ENCODE results near the gene ATOH8.

The ATOH8 gene

GRCh38 chr2:85779641-85780315 is 26.0 kb downstream of the ATOH8 start:
- no peak overlapping the region for H3K4me2 ChIP-seq (ENCODE audit: low read length)
- no peak overlapping the region for H3K27ac ChIP-seq (ENCODE audit: low read depth, low read length, poor library complexity, severe bottlenecking)
- no peaks in the 10 kb centered on the region for H3K36me3 ChIP-seq (ENCODE audit: insufficient read depth, low read length)
- TF ChIP-seq EZH2 (IDR thresholded peaks at IDR 0.05; ENCODE audit: borderline replicate concordance, low read length) = no peak
- TF ChIP-seq, protein P1, sequence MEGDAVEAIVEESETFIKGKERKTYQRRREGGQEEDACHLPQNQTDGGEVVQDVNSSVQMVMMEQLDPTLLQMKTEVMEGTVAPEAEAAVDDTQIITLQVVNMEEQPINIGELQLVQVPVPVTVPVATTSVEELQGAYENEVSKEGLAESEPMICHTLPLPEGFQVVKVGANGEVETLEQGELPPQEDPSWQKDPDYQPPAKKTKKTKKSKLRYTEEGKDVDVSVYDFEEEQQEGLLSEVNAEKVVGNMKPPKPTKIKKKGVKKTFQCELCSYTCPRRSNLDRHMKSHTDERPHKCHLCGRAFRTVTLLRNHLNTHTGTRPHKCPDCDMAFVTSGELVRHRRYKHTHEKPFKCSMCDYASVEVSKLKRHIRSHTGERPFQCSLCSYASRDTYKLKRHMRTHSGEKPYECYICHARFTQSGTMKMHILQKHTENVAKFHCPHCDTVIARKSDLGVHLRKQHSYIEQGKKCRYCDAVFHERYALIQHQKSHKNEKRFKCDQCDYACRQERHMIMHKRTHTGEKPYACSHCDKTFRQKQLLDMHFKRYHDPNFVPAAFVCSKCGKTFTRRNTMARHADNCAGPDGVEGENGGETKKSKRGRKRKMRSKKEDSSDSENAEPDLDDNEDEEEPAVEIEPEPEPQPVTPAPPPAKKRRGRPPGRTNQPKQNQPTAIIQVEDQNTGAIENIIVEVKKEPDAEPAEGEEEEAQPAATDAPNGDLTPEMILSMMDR (IDR thresholded peaks at IDR 0.05; ENCODE audit: low read length) = no peak
- H3K9ac ChIP-seq (ENCODE audit: low read length) = no peak overlapping the region
- no peaks in the 10 kb centered on the region for H3K9me2 ChIP-seq (ENCODE audit: low read depth, low read length)
- no peaks in the 10 kb centered on the region for H4K20me1 ChIP-seq (ENCODE audit: insufficient read depth, low read length)
- H3K4me1 ChIP-seq (ENCODE audit: insufficient read depth, low read length, severe bottlenecking) = no peaks in the 10 kb centered on the region
- no peaks in the 10 kb centered on the region for H3K9me3 ChIP-seq (ENCODE audit: low read length)
- no peak overlapping the region for H3K4me3 ChIP-seq (ENCODE audit: low read depth, low read length, poor library complexity, severe bottlenecking)
- no peaks in the 10 kb centered on the region for H3K79me2 ChIP-seq (ENCODE audit: insufficient read depth, low read length)
- H3K27me3 ChIP-seq (ENCODE audit: insufficient read depth, low read length) = peaks cover 6% of the 10 kb centered on the region; the same call in 1 of the 2 replicates
- no peak overlapping the region for H2AFZ ChIP-seq (ENCODE audit: low read length)
- H3F3A ChIP-seq (ENCODE audit: insufficient read depth, low read length) = no peaks in the 10 kb centered on the region

DNA sequence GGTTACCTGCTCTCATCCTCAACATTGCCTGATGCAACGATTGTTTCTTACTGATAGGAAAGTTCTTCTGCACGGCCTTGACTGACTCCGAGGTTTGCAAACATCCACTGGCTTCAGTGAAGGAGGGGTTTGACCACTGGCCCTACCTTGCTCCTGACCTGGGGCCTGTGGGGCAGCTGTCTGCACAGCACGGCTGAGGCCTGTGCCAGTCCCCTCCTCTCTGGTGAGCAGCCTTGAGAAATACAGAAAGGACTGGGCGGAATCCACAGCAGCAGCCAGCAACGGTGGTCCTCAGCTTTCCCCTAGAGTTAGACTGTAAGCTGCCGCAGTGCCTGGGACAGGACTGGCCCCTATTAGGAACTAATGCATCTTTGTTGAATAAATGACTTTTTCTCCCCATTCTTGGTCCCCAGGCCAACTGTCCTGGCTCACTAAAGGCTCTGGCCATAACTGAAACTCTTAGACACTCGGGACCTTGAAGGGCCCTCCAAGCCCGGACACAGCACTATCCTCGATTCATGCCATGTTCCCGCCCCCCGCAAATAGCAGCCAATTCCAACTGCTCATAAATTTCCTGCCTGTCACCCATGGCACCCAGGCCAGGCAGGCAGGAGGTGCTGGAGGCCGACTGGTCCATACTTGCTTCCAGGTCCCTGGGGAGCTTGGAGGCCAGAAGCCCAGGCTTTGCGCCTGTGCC is 26.7 kb downstream of the ATOH8 start:
- H3K4me3 ChIP-seq (ENCODE audit: low read depth, low read length, poor library complexity, severe bottlenecking) = no peak overlapping the region
- no peaks in the 10 kb centered on the region for H3K9me2 ChIP-seq (ENCODE audit: low read depth, low read length)
- H3K27ac ChIP-seq (ENCODE audit: low read depth, low read length, poor library complexity, severe bottlenecking) = no peak overlapping the region
- H3K4me1 ChIP-seq (ENCODE audit: insufficient read depth, low read length, severe bottlenecking) = no peaks in the 10 kb centered on the region
- H3K9me3 ChIP-seq (ENCODE audit: low read length) = no peaks in the 10 kb centered on the region
- peaks cover 3% of the 10 kb centered on the region; the same call in 1 of the 2 replicates for H3K27me3 ChIP-seq (ENCODE audit: insufficient read depth, low read length)
- H2AFZ ChIP-seq (ENCODE audit: low read length) = no peak overlapping the region
- H3K36me3 ChIP-seq (ENCODE audit: insufficient read depth, low read length) = no peaks in the 10 kb centered on the region
- no peak overlapping the region for H3K4me2 ChIP-seq (ENCODE audit: low read length)
- H3F3A ChIP-seq (ENCODE audit: insufficient read depth, low read length) = no peaks in the 10 kb centered on the region
- no peaks in the 10 kb centered on the region for H3K79me2 ChIP-seq (ENCODE audit: insufficient read depth, low read length)
- no peaks in the 10 kb centered on the region for H4K20me1 ChIP-seq (ENCODE audit: insufficient read depth, low read length)
- no peak overlapping the region for H3K9ac ChIP-seq (ENCODE audit: low read length)
- TF ChIP-seq, protein P1 (IDR thresholded peaks at IDR 0.05; ENCODE audit: low read length) = no peak
- no peak for TF ChIP-seq EZH2 (IDR thresholded peaks at IDR 0.05; ENCODE audit: borderline replicate concordance, low read length)

DNA sequence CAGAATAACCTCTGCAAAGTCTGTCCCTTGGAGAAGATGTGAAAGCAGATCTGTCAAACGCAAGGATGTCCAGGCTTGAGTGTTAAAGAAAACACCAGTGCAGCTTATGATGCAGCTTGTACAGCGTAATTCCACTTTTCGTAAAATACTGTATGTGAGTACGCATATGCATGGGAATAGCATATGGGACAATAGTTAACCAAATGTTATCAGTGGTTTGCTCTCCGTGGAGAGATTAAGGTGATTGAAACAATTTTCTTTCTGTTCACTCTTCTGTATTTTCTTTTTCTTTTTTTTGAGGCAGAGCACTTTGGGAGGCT is 27.2 kb downstream of the ATOH8 start:
- TF ChIP-seq, protein P1 (IDR thresholded peaks at IDR 0.05; ENCODE audit: low read length) = no peak
- TF ChIP-seq EZH2 (IDR thresholded peaks at IDR 0.05; ENCODE audit: borderline replicate concordance, low read length) = no peak
- H3K79me2 ChIP-seq (ENCODE audit: insufficient read depth, low read length) = no peaks in the 10 kb centered on the region
- no peak overlapping the region for H3K4me3 ChIP-seq (ENCODE audit: low read depth, low read length, poor library complexity, severe bottlenecking)
- no peak overlapping the region for H3K4me2 ChIP-seq (ENCODE audit: low read length)
- H3K9me3 ChIP-seq (ENCODE audit: low read length) = no peaks in the 10 kb centered on the region
- H3K4me1 ChIP-seq (ENCODE audit: insufficient read depth, low read length, severe bottlenecking) = no peaks in the 10 kb centered on the region
- H3F3A ChIP-seq (ENCODE audit: insufficient read depth, low read length) = no peaks in the 10 kb centered on the region
- H3K36me3 ChIP-seq (ENCODE audit: insufficient read depth, low read length) = no peaks in the 10 kb centered on the region
- H2AFZ ChIP-seq (ENCODE audit: low read length) = no peak overlapping the region
- no peaks in the 10 kb centered on the region for H4K20me1 ChIP-seq (ENCODE audit: insufficient read depth, low read length)
- no peaks in the 10 kb centered on the region for H3K9me2 ChIP-seq (ENCODE audit: low read depth, low read length)
- no peak overlapping the region for H3K9ac ChIP-seq (ENCODE audit: low read length)
- no peak overlapping the region for H3K27ac ChIP-seq (ENCODE audit: low read depth, low read length, poor library complexity, severe bottlenecking)
- no peaks in the 10 kb centered on the region for H3K27me3 ChIP-seq (ENCODE audit: insufficient read depth, low read length)

All from OCI-LY1 (cell line).